Ovary (tissue), 9 donors: ENCODE results near the gene RYR2. TPM values are rescaled to one million over a fixed set of nuclear protein-coding genes. Genes with fewer than 3 reads are reported as not detected.
A peak's percentile ranks its signal among the peaks of the same experiment; 100 is the strongest.
"Not testable (repeated sequence)": the region's sequence is repeated elsewhere in the genome, so short reads cannot be mapped to it uniquely, and the experiment has no call there.

ENCODE experiments used
- DNase-seq, 5 donors: peaks; one replicate each; pipeline ENCODE4 v3.0.0-alpha.2; 2019 to 2020
- H3K27ac ChIP-seq, 2 donors: fragments of 200-600 bp; one replicate each; pipeline versions ENCODE4 v1.5.1 to v1.8.0; 2019 to 2022
- H3K27me3 ChIP-seq: fragments of 200-600 bp; one replicate; pipeline ENCODE4 v1.8.0; 2022
- H3K36me3 ChIP-seq: fragments of 200-600 bp; sonication (generic); one replicate; pipeline ENCODE4 v1.5.1; 2019
- H3K4me1 ChIP-seq: one replicate; pipeline ENCODE4 v1.8.1; 2013; ENCODE audit warnings: mild to moderate bottlenecking, moderate library complexity; ENCODE audit not compliant: insufficient read depth
- H3K4me3 ChIP-seq: fragments of 200-600 bp; sonication (generic); one replicate; pipeline ENCODE4 v1.5.1; 2017
- H3K9me3 ChIP-seq, 2 donors: fragments of 200-600 bp in 1 of 2; sonication (generic) in 1 of 2; one replicate each; pipeline versions ENCODE4 v1.5.1 to v1.8.1; 2013 to 2019; ENCODE audit warnings: mild to moderate bottlenecking in 1 of 2, moderate library complexity in 1 of 2
- EP300 ChIP-seq: sonication (generic); formaldehyde crosslinking; IDR thresholded peaks from one replicate; pipeline ENCODE4 v1.6.1; 2017; ENCODE audit warnings: antibody characterized with exemption
- POLR2A ChIP-seq: fragments of 450-650 bp; IDR thresholded peaks from one replicate; pipeline ENCODE4 v1.6.1; 2017; ENCODE audit warnings: antibody characterized with exemption, mild to moderate bottlenecking, moderate library complexity
- WGBS, 3 donors: extraction: QIAGEN DNeasy Blood & Tissue Kit in 1 of 3; methylation state at CpG; one replicate each; pipeline versions ENCODE4 v1.1.5 to v1.1.7; 2013 to 2017; 5-methylcytosine and 5-hydroxymethylcytosine counted together
- intact Hi-C, 4 donors: fragments of 100-400 bp; cut with DNase I; formaldehyde crosslinking; loops; one replicate each; pipeline versions ENCODE4 v1.11.0 to v1.15.1; 2022 to 2023
- polyA plus RNA-seq, 2 donors: library from polyadenylated mRNA; stranded (reverse); fragments of 200-250 nt in 1 of 2; fragments of 350-450 nt in 1 of 2; fragmentation: Illumina TruSeq in 1 of 2; extraction: RNeasy Lipid Tissue Mini Kit (QIAGEN cat#74804) in 1 of 2; gene quantifications; one replicate each; pipeline ENCODE4 v1.2.3, GENCODE V29; 2013 to 2014
- total RNA-seq, 7 donors: library from RNA; depleted of rRNA in 2 of 7; stranded (reverse); fragments of >200 nt in 2 of 7; fragmentation: NEBNext Ultra II Directional in 3 of 7; extraction: Animal tissue kit (Norgen Biotek cat#: 25700) in 3 of 7; gene quantifications; one replicate each; pipeline versions ENCODE4 v1.1.0 to v1.2.4, GENCODE V29; 2016 to 2023
- TF ChIP-seq, protein P1 (sequence below), 3 donors: fragments of 450-650 bp in 2 of 3; fragments of 200-600 bp in 1 of 3; IDR thresholded peaks; one replicate each; pipeline versions ENCODE4 v1.5.1 to v1.8.0; 2016 to 2022; ENCODE audit warnings: antibody characterized with exemption in 3 of 3, mild to moderate bottlenecking in 1 of 3
- donor health status: DM: no; HTN: no; CAD: no; lungs with moderate emphysema.
- donor health status: DM: no; HTN: no; CAD: no.
- donor health status: Bipolar disorder and iron deficiency.
- donor health status: DM: yes; HTN: yes; CAD: no.
- donor health status: DM: no; HTN: no; CAD: no.
- donor health status: DM: yes; HTN: yes; CAD: no.

Gene RYR2
- total and polyA plus RNA-seq, 9 donors: 3.0 to 13.8 (median 5.4) TPM

DNA sequence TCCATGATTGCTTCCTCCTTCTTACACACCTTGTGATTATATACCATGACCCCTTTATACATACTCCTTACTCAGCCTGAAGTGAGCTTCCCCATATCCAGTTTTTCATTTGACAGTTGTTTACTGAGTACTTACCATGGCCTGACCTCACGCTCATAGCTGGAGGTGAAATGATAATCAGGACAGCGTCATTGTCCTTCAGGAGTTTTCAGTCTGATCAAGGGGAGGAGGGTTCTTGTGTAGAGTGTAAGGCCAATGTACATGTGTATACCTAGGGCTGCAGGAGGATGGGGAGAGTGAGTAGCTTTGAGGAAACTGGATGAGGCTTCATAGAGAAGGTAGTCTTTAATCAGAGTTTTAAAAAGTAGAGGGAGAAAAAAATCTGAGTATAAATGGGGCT, 325.8 kb downstream of the RYR2 start:
- TF ChIP-seq EP300: no peak
- TF ChIP-seq, protein P1, sequence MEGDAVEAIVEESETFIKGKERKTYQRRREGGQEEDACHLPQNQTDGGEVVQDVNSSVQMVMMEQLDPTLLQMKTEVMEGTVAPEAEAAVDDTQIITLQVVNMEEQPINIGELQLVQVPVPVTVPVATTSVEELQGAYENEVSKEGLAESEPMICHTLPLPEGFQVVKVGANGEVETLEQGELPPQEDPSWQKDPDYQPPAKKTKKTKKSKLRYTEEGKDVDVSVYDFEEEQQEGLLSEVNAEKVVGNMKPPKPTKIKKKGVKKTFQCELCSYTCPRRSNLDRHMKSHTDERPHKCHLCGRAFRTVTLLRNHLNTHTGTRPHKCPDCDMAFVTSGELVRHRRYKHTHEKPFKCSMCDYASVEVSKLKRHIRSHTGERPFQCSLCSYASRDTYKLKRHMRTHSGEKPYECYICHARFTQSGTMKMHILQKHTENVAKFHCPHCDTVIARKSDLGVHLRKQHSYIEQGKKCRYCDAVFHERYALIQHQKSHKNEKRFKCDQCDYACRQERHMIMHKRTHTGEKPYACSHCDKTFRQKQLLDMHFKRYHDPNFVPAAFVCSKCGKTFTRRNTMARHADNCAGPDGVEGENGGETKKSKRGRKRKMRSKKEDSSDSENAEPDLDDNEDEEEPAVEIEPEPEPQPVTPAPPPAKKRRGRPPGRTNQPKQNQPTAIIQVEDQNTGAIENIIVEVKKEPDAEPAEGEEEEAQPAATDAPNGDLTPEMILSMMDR (IDR thresholded peaks at IDR 0.05): no peak
- no peak for TF ChIP-seq POLR2A
- H3K27me3 ChIP-seq: no peaks in the 10 kb centered on the region
- no peaks in the 10 kb centered on the region for H3K36me3 ChIP-seq
- intact Hi-C loops: no loop called here
- H3K27ac ChIP-seq: no peak overlapping the region
- WGBS, 3 donors: 79 to 90% (median 81%) methylated on average over 2 of the region's 2 CpGs
- DNase-seq: no peak
- H3K9me3 ChIP-seq: no peaks in the 10 kb centered on the region
- no peak overlapping the region for H3K4me3 ChIP-seq
- no peaks in the 10 kb centered on the region for H3K4me1 ChIP-seq

DNA sequence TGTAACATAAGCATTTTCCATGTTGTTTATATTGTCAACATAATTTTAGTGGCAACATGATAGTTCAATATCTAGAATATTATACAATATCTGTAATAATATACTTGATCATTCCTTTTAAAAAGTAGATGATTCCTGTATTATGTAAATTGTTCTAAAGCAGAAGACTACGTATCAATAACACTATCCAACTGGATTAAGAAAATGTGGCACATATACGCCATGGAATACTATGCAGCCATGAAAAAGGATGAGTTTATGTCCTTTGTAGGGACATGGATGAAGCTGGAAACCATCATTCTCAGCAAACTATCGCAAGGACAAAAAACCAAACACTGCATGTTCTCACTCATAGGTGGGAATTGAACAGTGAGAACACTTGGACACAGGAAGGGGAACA, 329.5 kb downstream of the RYR2 start:
- not testable (repeated sequence) for DNase-seq

DNA sequence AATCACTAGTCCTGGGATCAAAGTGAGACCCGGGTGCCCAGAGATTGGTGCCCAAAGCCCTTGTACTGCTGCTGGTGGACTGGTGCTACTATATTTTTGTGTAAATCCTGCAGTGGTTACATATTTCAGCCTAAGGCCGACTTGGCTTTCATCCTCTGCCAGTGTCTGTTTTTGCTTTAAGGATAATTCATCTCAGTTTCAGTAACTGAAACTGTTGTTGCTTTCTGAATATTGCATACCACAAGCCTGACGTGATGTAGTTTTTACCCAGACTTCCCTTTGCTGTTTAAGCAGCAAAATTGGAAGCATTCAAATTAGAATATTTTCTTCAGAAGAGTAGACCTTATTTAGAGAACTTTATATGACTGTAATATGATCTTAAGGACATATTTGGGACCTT, 341.8 kb downstream of the RYR2 start:
- 9 to 21% (median 10%) methylated on average over 3 of the region's 3 CpGs for WGBS, 3 donors
- peak in 1 of 5 donors; percentile 12 for DNase-seq
- Histone ChIP-seq H3K27ac (peak overlapping the region in 1 of 2 donors; percentile 26), H3K9me3 (no peaks in the 10 kb centered on the region), H3K36me3 (no peaks in the 10 kb centered on the region), H3K27me3 (no peaks in the 10 kb centered on the region), H3K4me3 (no peak overlapping the region), H3K4me1 (peaks cover 4% of the 10 kb centered on the region)
- TF ChIP-seq, protein P1 (IDR thresholded peaks at IDR 0.05): no peak
- TF ChIP-seq EP300 (no peak), POLR2A (no peak)
- intact Hi-C loops: loop anchor here in 1 of 4 donors (10.0 kb wide), 1 partner anchor 339 kb away; the partner anchor contains the start of gene RYR2

More for the DNA sequence above, 329.5 kb downstream of the RYR2 start:
- H3K27me3 ChIP-seq, H3K9me3 ChIP-seq, intact Hi-C loops, H3K4me3 ChIP-seq, H3K27ac ChIP-seq, H3K4me1 ChIP-seq, H3K36me3 ChIP-seq: not testable (repeated sequence)
- WGBS, 3 donors: 92 to 95% (median 94%) methylated on average over 2 to 3 of the region's 3 CpGs

DNA sequence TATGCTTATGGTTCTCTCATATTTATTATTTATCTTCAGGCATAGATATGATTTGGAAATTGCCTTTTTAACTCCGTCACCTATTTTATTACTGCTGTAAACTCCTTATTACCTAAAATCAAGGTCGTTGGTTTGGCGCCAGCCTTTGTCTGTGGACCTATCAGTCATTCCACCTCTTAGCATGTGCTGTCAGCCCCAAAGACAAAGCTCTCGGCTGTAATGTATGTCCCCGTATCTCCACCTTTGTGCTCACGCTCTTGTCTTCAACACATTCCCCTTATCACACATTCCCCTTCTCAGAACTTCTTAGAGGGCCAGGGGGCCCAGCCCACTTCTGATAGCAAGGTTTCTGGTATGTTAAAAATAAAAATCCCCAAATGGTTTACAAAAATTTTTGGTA, 342.2 kb downstream of the RYR2 start:
- Histone ChIP-seq H3K4me3 (no peak overlapping the region), H3K9me3 (no peaks in the 10 kb centered on the region), H3K4me1 (peaks cover 4% of the 10 kb centered on the region), H3K27me3 (no peaks in the 10 kb centered on the region), H3K36me3 (no peaks in the 10 kb centered on the region), H3K27ac (peak overlapping the region in 1 of 2 donors; percentile 26)
- peak in 2 of 5 donors; percentile 15 to 25 for DNase-seq
- intact Hi-C loops: loop anchor here in 1 of 4 donors (10.0 kb wide), 1 partner anchor 339 kb away; the partner anchor contains the start of gene RYR2
- no peak for TF ChIP-seq EP300
- WGBS, 3 donors: 13 to 37% (median 17%) methylated on average over 6 of the region's 6 CpGs

DNA sequence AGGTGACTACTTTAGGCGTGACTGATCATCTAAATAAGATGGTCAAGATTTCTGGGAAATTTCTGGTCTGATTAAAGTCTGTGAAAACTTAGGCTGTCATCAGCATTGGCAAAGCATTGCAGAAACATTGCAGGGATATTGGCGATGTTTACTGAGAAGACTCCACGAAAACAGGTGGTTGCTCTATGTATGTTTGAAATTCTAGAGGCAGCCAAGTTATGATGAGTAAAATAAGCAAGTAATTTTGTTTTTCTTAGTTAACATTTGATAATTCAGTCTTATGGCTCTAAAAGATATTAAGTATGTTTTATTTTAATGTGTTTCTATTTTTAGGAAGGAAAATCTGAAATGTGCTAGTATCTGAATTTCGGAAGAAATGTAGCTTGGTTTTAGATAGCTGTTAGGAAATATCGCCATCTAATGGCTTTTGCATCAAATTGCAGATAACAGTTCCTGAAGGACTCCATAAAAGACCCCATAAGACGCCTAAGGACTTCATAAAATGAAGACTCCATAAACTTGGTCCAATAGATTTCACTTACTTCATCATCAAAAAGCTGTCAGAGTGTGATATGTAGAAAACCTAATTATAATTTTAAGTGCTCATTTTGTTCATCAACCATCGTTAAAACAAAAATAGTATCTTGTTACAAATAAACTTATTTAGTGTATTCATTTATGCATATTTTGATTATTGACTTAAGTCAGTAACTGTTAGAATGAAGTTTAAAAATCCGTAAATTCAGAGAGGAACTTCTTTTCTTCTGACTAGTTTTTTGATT, 344.6 kb downstream of the RYR2 start:
- no peak overlapping the region for H3K27ac ChIP-seq
- no peaks in the 10 kb centered on the region for H3K27me3 ChIP-seq
- no peak for DNase-seq
- no peak overlapping the region for H3K4me3 ChIP-seq
- no peaks in the 10 kb centered on the region for H3K36me3 ChIP-seq
- 50 to 62% (median 61%) methylated on average over 8 of the region's 8 CpGs for WGBS, 3 donors
- intact Hi-C loops: loop anchor here in 2 of 4 donors (5.0 to 10.0 kb wide), 2 partner anchors 342 to 344 kb away; partner anchors contain the start of gene RYR2 (in 2 of the 2)
- H3K4me1 ChIP-seq: peaks cover 4% of the 10 kb centered on the region
- TF ChIP-seq, protein P1 (IDR thresholded peaks at IDR 0.05): peak; percentile 21 to 61 (median 30)
- no peak for TF ChIP-seq EP300
- no peaks in the 10 kb centered on the region for H3K9me3 ChIP-seq
